Measurements from ENCODE around the gene AOPEP.

Gene AOPEP

GRCh38 chr9:94926431-94926800 is 199.9 kb downstream of the AOPEP start:
- no peak for TF ChIP-seq CTCF (IDR thresholded peaks at IDR 0.05)
- Histone ChIP-seq H3K79me2 (no peaks in the 10 kb centered on the region), H3K9me3 (ENCODE audit: control insufficient read depth, low read length) (no peaks in the 10 kb centered on the region), H3K36me3 (ENCODE audit: control insufficient read depth, insufficient read depth, low read length) (no peaks in the 10 kb centered on the region), H3K4me1 (peaks cover 6% of the 10 kb centered on the region), H3K9ac (no peak overlapping the region), H3K27me3 (ENCODE audit: control insufficient read depth, insufficient read depth, low read length) (no peaks in the 10 kb centered on the region), H3K27ac (no peak overlapping the region), H3K4me2 (ENCODE audit: low read length) (no peak overlapping the region), H2AFZ (no peak overlapping the region), H3K4me3 (ENCODE audit: low read depth, low read length) (no peak overlapping the region)

DNA sequence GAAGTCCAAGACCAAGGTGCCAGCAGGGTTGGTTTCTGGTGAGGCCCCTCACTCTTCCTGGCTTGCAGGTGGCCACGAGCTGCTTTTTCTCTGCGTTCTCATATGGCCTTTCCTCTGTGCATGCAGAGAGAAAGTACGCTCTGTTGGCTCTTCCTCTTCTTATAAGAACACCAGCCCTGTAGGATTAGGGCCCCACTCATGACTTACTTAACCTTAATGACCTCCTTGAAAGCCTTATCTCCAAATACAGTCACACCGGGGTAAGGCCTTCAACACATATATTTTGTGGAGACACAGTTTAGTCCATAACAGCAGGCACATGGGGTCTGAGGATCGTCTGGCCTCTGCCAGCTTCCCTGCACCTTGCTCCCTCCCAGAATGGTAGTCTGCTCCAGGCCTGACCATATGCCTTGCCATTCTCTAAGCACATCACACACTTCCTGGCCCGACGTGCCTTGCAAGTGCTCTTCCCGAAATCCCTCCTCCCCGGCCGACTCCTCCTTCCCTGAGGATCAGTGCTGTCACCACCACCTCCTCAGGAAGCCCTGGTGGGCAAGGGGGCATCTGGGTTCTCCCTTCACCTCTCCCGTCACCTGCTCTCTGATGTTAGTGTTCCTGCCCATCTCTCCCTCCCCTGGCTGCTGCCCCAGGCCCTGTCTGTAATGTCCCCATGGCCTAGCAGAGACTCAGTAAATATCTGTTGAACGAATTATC is 200.7 kb downstream of the AOPEP start:
- no peak for TF ChIP-seq CTCF (IDR thresholded peaks at IDR 0.05)
- no peak overlapping the region for H3K4me2 ChIP-seq (ENCODE audit: low read length)
- no peaks in the 10 kb centered on the region for H3K9me3 ChIP-seq (ENCODE audit: control insufficient read depth, low read length)
- no peak overlapping the region for H2AFZ ChIP-seq
- peaks cover 6% of the 10 kb centered on the region for H3K4me1 ChIP-seq
- no peaks in the 10 kb centered on the region for H3K36me3 ChIP-seq (ENCODE audit: control insufficient read depth, insufficient read depth, low read length)
- no peak overlapping the region for H3K4me3 ChIP-seq (ENCODE audit: low read depth, low read length)
- no peaks in the 10 kb centered on the region for H3K79me2 ChIP-seq
- no peak overlapping the region for H3K9ac ChIP-seq
- no peak overlapping the region for H3K27ac ChIP-seq
- no peaks in the 10 kb centered on the region for H3K27me3 ChIP-seq (ENCODE audit: control insufficient read depth, insufficient read depth, low read length)

- Histone ChIP-seq H3K4me3 (ENCODE audit: low read depth, low read length) (no peak overlapping the region), H3K9ac (no peak overlapping the region), H3K27ac (no peak overlapping the region), H3K4me1 (peaks cover 4% of the 10 kb centered on the region), H3K27me3 (ENCODE audit: control insufficient read depth, insufficient read depth, low read length) (no peaks in the 10 kb centered on the region), H2AFZ (no peak overlapping the region), H3K79me2 (no peaks in the 10 kb centered on the region), H3K4me2 (ENCODE audit: low read length) (no peak overlapping the region), H3K36me3 (ENCODE audit: control insufficient read depth, insufficient read depth, low read length) (no peaks in the 10 kb centered on the region), H3K9me3 (ENCODE audit: control insufficient read depth, low read length) (no peaks in the 10 kb centered on the region)
- TF ChIP-seq CTCF (IDR thresholded peaks at IDR 0.05), result no peak
These were observed 201.5 kb downstream of the AOPEP start for GRCh38 chr9:94927762-94928670.

GRCh38 chr9:94928691-94929368 is 202.3 kb downstream of the AOPEP start:
- peaks cover 2% of the 10 kb centered on the region for H3K4me1 ChIP-seq
- no peaks in the 10 kb centered on the region for H3K79me2 ChIP-seq
- no peaks in the 10 kb centered on the region for H3K27me3 ChIP-seq (ENCODE audit: control insufficient read depth, insufficient read depth, low read length)
- no peaks in the 10 kb centered on the region for H3K9me3 ChIP-seq (ENCODE audit: control insufficient read depth, low read length)
- H3K4me3 ChIP-seq (ENCODE audit: low read depth, low read length), result no peak overlapping the region
- no peak overlapping the region for H3K4me2 ChIP-seq (ENCODE audit: low read length)
- H3K36me3 ChIP-seq (ENCODE audit: control insufficient read depth, insufficient read depth, low read length), result no peaks in the 10 kb centered on the region
- no peak overlapping the region for H3K9ac ChIP-seq
- no peak for TF ChIP-seq CTCF (IDR thresholded peaks at IDR 0.05)
- no peak overlapping the region for H2AFZ ChIP-seq
- H3K27ac ChIP-seq, result no peak overlapping the region
